ENCODE measurements around the gene GSS. TPM values are rescaled to one million over a fixed set of nuclear protein-coding genes. Genes with fewer than 3 reads are reported as not detected.

Gene GSS
- total and polyA plus RNA-seq, 8 donors: 18.1 to 199 (median 43.7) TPM

- no peaks in the 10 kb centered on the region for H3K36me3 ChIP-seq
- intact Hi-C loops (cut with DNase I; ENCODE audit: low total_unique reads): no loop called here
- H3K27ac ChIP-seq: no peak overlapping the region
- no peaks in the 10 kb centered on the region for H3K9me3 ChIP-seq
- WGBS, 5 donors: 80 to 87% (median 82%) methylated on average over 10 of the region's 10 CpGs
- no peak for DNase-seq
- H3K4me1 ChIP-seq: peaks cover 0 to under 1% (median 0%) of the 10 kb centered on the region in 4 donors
- H3K27me3 ChIP-seq: peaks cover 0 to 26% (median 0%) of the 10 kb centered on the region in 3 donors
- TF ChIP-seq EP300 (IDR thresholded peaks at IDR 0.05) (no peak), POLR2AphosphoS5 (IDR thresholded peaks at IDR 0.05) (no peak), CTCF (IDR thresholded peaks at IDR 0.05) (no peak), POLR2A (IDR thresholded peaks at IDR 0.05) (no peak)
- H3K4me3 ChIP-seq: no peak overlapping the region
These were observed 22.6 kb upstream of the GSS start for GRCh38 chr20:34978092-34978744.

- no peak for DNase-seq
- Histone ChIP-seq H3K27ac (no peak overlapping the region), H3K9me3 (no peaks in the 10 kb centered on the region), H3K36me3 (no peaks in the 10 kb centered on the region), H3K27me3 (peaks cover 0 to 26% (median 0%) of the 10 kb centered on the region in 3 donors), H3K4me1 (no peaks in the 10 kb centered on the region), H3K4me3 (no peak overlapping the region)
- intact Hi-C loops (cut with DNase I; ENCODE audit: low total_unique reads): no loop called here
- no peak for TF ChIP-seq EP300 (IDR thresholded peaks at IDR 0.05)
- TF ChIP-seq CTCF (IDR thresholded peaks at IDR 0.05): no peak
- TF ChIP-seq POLR2A (IDR thresholded peaks at IDR 0.05): no peak
- no peak for TF ChIP-seq POLR2AphosphoS5 (IDR thresholded peaks at IDR 0.05)
- WGBS, 5 donors: 53 to 63% (median 56%) methylated on average over 11 to 17 of the region's 17 CpGs
These were observed 21.9 kb upstream of the GSS start for GRCh38 chr20:34977365-34978091.

- DNase-seq: no peak
- peaks cover 0 to 26% (median 0%) of the 10 kb centered on the region in 3 donors for H3K27me3 ChIP-seq
- H3K36me3 ChIP-seq: no peaks in the 10 kb centered on the region
- intact Hi-C loops (cut with DNase I; ENCODE audit: low total_unique reads): no loop called here
- H3K9me3 ChIP-seq: no peaks in the 10 kb centered on the region
- no peak overlapping the region for H3K27ac ChIP-seq
- TF ChIP-seq EP300 (IDR thresholded peaks at IDR 0.05) (no peak), CTCF (IDR thresholded peaks at IDR 0.05) (no peak), POLR2AphosphoS5 (IDR thresholded peaks at IDR 0.05) (no peak), POLR2A (IDR thresholded peaks at IDR 0.05) (no peak)
- no peak overlapping the region for H3K4me3 ChIP-seq
- no peaks in the 10 kb centered on the region for H3K4me1 ChIP-seq
- 79 to 83% (median 82%) methylated on average over 12 of the region's 12 CpGs for WGBS, 5 donors
These were observed 20.7 kb upstream of the GSS start for GRCh38 chr20:34976286-34976685.

- WGBS, 5 donors: 63 to 74% (median 69%) methylated on average over 4 of the region's 4 CpGs
These were observed 18.6 kb upstream of the GSS start for GRCh38 chr20:34974246-34974645.

More at GRCh38 chr20:34974246-34974645, 18.6 kb upstream of the GSS start:
- no peak overlapping the region for H3K4me3 ChIP-seq
- intact Hi-C loops (cut with DNase I; ENCODE audit: low total_unique reads): no loop called here
- no peaks in the 10 kb centered on the region for H3K9me3 ChIP-seq
- no peaks in the 10 kb centered on the region for H3K4me1 ChIP-seq
- no peaks in the 10 kb centered on the region for H3K36me3 ChIP-seq
- DNase-seq: no peak
- H3K27ac ChIP-seq: no peak overlapping the region
- H3K27me3 ChIP-seq: peaks cover 0 to 11% (median 0%) of the 10 kb centered on the region in 3 donors
- no peak for TF ChIP-seq POLR2A (IDR thresholded peaks at IDR 0.05)
- TF ChIP-seq CTCF (IDR thresholded peaks at IDR 0.05): no peak
- TF ChIP-seq POLR2AphosphoS5 (IDR thresholded peaks at IDR 0.05): no peak
- TF ChIP-seq EP300 (IDR thresholded peaks at IDR 0.05): no peak

Measured in stomach (tissue), 9 donors.